ENCODE results near the gene RGS17.
"Not testable (repeated sequence)": the region's sequence is repeated elsewhere in the genome, so short reads cannot be mapped to it uniquely, and the experiment has no call there.

The RGS17 gene

DNA sequence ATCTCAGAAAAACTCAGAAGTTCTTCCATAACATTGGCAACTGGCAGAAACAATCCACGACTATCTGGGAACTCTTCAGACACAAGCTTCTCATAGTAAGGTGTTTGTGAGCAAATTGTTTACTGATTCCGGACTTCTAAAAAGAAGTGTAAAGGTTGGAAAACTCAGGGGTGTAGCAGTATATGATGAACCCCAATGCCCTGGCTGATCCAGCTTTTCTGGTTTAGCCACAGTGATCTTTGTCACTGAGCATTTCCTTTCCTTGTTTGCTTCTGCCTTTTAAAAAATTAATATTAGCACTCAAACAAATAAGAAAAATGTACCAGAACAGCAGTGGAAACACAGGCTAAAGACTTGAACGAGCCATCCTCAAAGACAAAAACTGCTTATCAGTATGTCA is 4.9 kb downstream of the RGS17 start:
- H3K4me3 ChIP-seq (ENCODE audit: low read depth, low read length) = no peak overlapping the region
- no peak for DNase-seq (ENCODE audit: low read depth)
- TF ChIP-seq, protein P1, sequence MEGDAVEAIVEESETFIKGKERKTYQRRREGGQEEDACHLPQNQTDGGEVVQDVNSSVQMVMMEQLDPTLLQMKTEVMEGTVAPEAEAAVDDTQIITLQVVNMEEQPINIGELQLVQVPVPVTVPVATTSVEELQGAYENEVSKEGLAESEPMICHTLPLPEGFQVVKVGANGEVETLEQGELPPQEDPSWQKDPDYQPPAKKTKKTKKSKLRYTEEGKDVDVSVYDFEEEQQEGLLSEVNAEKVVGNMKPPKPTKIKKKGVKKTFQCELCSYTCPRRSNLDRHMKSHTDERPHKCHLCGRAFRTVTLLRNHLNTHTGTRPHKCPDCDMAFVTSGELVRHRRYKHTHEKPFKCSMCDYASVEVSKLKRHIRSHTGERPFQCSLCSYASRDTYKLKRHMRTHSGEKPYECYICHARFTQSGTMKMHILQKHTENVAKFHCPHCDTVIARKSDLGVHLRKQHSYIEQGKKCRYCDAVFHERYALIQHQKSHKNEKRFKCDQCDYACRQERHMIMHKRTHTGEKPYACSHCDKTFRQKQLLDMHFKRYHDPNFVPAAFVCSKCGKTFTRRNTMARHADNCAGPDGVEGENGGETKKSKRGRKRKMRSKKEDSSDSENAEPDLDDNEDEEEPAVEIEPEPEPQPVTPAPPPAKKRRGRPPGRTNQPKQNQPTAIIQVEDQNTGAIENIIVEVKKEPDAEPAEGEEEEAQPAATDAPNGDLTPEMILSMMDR (IDR thresholded peaks at IDR 0.05; ENCODE audit: low read depth, low read length, missing control alignments) = no peak

DNA sequence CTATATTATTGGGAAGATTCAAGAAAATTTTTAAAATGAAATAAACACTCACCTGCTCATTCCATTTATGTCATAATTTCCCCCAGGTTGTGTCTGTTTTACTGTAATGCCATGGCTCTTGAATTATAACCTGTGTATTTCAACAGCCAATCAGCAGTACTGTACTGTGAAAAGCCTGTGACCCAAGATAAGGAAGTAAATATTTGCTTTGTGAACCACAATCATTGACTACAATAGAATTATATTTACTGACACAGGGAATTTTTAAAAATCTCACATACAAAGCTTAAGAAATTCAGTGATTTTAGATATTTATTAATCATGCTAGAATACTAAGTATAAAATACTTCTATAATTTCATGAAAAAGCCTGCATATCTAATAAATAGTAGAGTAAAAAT is 6.0 kb downstream of the RGS17 start:
- DNase-seq (ENCODE audit: low read depth) = no peak
- H3K4me3 ChIP-seq (ENCODE audit: low read depth, low read length) = no peak overlapping the region
- TF ChIP-seq, protein P1 (IDR thresholded peaks at IDR 0.05; ENCODE audit: low read depth, low read length, missing control alignments) = no peak

GRCh38 chr6:153123801-153124200 is 7.3 kb downstream of the RGS17 start:
- no peak overlapping the region for H3K4me3 ChIP-seq (ENCODE audit: low read depth, low read length)
- TF ChIP-seq, protein P1 (IDR thresholded peaks at IDR 0.05; ENCODE audit: low read depth, low read length, missing control alignments) = no peak
- no peak for DNase-seq (ENCODE audit: low read depth)

DNA sequence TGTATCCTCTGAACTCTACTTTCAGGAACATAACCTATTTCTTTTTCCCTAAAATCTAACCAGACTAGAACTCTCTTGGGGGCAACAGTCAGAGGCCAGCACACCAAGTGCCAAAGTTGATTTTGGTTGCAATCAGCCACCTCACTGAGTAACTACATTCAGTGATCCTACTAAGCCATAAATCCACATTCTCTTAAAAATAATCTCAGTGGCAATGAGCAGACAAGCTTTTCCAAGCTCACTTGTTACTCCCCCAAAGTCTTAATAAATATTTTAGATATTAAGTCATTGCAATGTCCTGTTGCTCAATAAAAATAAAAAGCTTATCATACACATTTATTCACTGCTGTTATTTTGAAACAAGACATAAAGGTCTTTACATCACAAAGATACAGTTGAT is 9.8 kb downstream of the RGS17 start:
- no peak for DNase-seq (ENCODE audit: low read depth)
- TF ChIP-seq, protein P1 (IDR thresholded peaks at IDR 0.05; ENCODE audit: low read depth, low read length, missing control alignments) = no peak
- H3K4me3 ChIP-seq (ENCODE audit: low read depth, low read length) = no peak overlapping the region

DNA sequence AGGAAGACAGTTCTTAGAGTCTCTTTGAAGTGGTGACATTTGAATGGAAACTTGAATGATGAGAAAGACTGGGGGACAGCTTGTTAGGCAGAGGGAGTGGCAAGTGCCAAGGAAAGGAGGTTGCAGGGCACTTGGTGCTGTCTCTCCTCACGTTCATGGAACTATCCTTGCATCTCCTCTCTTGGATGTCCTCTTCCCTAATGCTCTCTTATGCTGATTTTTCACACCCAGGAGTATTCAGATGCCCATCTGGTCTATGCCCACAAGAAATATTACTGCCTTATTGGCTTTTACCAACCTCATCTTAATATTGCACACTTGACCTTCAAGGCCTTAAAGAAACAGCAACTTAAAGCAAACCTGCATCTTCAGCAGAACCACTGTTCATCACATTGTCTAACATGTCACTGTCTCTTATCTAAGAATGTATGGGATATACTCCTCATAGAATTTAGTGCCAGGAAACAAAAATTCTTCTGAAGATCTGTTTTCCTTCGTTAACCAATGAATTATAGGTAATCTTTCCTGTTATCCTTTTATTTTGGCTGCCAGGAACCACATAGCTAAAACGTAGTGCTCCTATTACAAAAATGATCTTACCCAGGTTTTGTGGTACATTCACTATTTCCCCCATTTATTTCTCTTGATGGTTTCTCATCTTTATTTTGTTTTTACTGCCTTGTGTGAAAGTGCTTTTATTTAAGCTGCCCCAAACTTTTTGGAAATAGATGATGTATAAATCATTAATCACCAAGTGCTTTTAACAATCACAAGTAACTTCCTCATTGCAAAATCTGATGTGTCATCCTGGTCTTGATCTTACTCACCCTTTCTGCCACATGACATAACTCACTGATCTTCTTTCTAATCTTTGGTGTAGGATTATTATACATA is 12.8 kb downstream of the RGS17 start:
- TF ChIP-seq, protein P1 (IDR thresholded peaks at IDR 0.05; ENCODE audit: low read depth, low read length, missing control alignments) = no peak
- DNase-seq (ENCODE audit: low read depth) = peak; percentile 4
- H3K4me3 ChIP-seq (ENCODE audit: low read depth, low read length) = no peak overlapping the region

GRCh38 chr6:153111082-153111481 is 20.0 kb downstream of the RGS17 start:
- not testable (repeated sequence) for DNase-seq (ENCODE audit: low read depth)

GRCh38 chr6:153110612-153111011 is 20.5 kb downstream of the RGS17 start:
- not testable (repeated sequence) for H3K4me3 ChIP-seq (ENCODE audit: low read depth, low read length); DNase-seq (ENCODE audit: low read depth)

More at GRCh38 chr6:153111082-153111481, 20.0 kb downstream of the RGS17 start:
- H3K4me3 ChIP-seq (ENCODE audit: low read depth, low read length) = not testable (repeated sequence)

GRCh38 chr6:153108315-153108714 is 22.8 kb downstream of the RGS17 start:
- DNase-seq (ENCODE audit: low read depth) = no peak
- TF ChIP-seq, protein P1 (IDR thresholded peaks at IDR 0.05; ENCODE audit: low read depth, low read length, missing control alignments) = no peak

More at GRCh38 chr6:153108315-153108714, 22.8 kb downstream of the RGS17 start:
- no peak overlapping the region for H3K4me3 ChIP-seq (ENCODE audit: low read depth, low read length)
